ENCODE measurements around the gene PEPD. TPM values are rescaled to one million over a fixed set of nuclear protein-coding genes. Genes with fewer than 3 reads are reported as not detected.
A peak's percentile ranks its signal among the peaks of the same experiment; 100 is the strongest.

The PEPD gene
- total RNA-seq, 1 donor from 2014 or later, result 112 TPM

DNA sequence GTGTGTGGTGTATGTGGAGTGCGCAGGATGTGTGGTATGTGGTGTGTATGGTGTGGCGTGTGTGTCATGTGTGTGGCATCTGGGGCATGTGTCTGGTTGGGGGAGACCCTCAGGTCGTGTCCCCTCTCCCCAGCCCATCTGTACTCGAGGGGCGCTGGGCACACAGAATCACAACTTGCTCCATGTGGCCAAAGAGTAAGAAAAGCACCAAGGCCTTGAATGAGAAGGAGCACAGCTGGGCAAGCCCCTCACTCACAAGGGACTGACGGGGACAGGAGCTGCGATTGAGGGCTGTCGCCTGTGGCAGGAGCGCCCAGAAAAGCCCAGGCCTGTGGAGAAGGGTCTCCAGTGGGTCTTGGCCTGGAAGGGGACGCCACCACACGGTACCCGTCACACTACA, 62.8 kb downstream of the PEPD start:
- Histone ChIP-seq H3K27ac (no peak overlapping the region), H3K36me3 (peaks cover under 1 to 18% of the 10 kb centered on the region in 2 donors), H3K9me3 (no peaks in the 10 kb centered on the region), H3K4me1 (no peaks in the 10 kb centered on the region), H3K27me3 (no peaks in the 10 kb centered on the region), H3K4me3 (no peak overlapping the region)
- peak in 1 of 2 donors; percentile 33 for DNase-seq (ENCODE audit: low spot score in 2 of 2)
- intact Hi-C loops (cut with DNase I), result no loop called here
- TF ChIP-seq, protein P1, sequence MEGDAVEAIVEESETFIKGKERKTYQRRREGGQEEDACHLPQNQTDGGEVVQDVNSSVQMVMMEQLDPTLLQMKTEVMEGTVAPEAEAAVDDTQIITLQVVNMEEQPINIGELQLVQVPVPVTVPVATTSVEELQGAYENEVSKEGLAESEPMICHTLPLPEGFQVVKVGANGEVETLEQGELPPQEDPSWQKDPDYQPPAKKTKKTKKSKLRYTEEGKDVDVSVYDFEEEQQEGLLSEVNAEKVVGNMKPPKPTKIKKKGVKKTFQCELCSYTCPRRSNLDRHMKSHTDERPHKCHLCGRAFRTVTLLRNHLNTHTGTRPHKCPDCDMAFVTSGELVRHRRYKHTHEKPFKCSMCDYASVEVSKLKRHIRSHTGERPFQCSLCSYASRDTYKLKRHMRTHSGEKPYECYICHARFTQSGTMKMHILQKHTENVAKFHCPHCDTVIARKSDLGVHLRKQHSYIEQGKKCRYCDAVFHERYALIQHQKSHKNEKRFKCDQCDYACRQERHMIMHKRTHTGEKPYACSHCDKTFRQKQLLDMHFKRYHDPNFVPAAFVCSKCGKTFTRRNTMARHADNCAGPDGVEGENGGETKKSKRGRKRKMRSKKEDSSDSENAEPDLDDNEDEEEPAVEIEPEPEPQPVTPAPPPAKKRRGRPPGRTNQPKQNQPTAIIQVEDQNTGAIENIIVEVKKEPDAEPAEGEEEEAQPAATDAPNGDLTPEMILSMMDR (IDR thresholded peaks at IDR 0.05), result no peak

DNA sequence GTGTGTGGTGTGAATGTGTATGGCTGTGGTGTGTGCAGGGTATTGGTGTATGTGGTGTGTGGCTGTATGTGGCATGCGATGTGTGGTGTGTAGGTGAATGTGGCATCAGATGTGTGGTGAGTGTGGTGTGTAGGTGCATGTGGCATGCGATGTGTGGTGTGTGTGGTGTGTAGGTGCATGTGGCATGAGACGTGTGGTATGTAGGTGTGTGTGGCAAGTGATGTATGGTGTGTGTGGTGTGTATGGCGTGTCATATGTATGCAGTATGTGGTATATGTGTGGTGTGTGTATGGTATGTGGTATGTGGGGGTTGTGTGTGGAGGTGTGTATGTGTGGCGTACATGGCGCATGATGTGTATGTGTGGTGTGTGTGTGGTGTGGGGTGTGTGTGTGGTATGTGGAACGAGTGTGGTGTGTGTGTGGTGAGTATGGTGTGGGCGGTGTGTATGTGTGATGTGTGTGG, 63.4 kb downstream of the PEPD start:
- intact Hi-C loops (cut with DNase I), result no loop called here
- no peak overlapping the region for H3K4me3 ChIP-seq
- no peak overlapping the region for H3K27ac ChIP-seq
- no peaks in the 10 kb centered on the region for H3K9me3 ChIP-seq
- H3K4me1 ChIP-seq, result no peaks in the 10 kb centered on the region
- peaks cover 0 to 14% of the 10 kb centered on the region in 2 donors for H3K36me3 ChIP-seq
- TF ChIP-seq, protein P1 (IDR thresholded peaks at IDR 0.05), result no peak
- DNase-seq (ENCODE audit: low spot score in 2 of 2), result peak in 1 of 2 donors; percentile 15
- no peaks in the 10 kb centered on the region for H3K27me3 ChIP-seq

DNA sequence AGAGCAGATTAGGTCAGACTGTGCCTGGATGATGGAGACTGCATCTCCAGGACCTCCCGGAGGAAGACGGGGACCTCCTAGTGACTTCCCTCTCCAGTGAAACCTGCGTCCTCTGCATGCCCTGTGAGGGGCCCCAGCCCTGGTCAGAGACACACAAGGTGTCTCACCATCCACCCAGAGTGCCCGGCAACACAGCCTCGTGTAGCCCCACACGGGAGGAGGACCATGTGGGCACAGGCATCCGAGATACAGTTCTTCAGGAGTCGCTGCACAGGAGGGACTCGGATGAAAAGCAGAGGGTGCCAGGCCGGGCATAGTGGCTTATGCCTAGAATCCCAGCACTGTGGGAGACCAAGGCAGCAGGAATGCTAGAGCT, 64.8 kb downstream of the PEPD start:
- no peak overlapping the region for H3K27ac ChIP-seq
- no peak for DNase-seq (ENCODE audit: low spot score in 2 of 2)
- no peak overlapping the region for H3K4me3 ChIP-seq
- no peaks in the 10 kb centered on the region for H3K4me1 ChIP-seq
- no peaks in the 10 kb centered on the region for H3K27me3 ChIP-seq
- TF ChIP-seq, protein P1 (IDR thresholded peaks at IDR 0.05), result no peak
- H3K36me3 ChIP-seq, result peaks cover 0 to 1% of the 10 kb centered on the region in 2 donors
- no peaks in the 10 kb centered on the region for H3K9me3 ChIP-seq
- intact Hi-C loops (cut with DNase I), result no loop called here

DNA sequence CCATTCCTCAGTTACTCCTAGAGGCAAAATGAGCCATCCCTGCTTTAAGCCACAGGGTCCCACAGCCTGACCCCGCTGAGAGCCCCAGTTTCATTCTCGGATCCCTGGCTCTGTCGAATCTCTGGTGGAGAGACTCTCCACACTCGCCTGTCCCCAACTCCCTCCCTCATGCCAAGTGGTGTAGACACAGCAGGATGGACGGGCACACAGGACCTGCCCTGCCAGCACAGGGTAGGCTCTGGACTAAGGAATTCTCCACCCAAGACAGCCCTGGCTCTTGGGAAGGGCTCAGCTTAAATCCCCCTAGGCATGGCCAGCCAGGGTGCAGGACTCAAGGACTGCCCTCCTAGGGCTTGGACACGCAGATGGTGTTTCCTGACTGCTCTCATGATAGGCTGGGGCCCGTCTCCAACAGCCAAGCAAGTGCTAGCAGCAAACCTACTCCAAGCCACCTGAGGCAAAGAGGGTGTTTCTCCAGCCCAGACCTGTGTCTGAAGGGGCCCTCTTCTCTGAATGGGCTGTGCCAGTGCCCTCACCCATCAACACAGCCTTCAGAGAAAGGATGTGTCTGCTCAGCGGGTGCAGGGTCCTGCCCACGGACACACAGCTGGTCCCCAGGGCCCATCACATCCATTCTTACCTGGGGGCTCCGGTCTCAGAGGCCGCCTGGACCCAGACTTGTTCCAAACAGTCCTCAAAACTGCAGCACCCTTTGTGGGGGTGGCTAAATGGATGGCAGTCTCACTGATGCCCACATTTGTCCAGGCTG, 65.3 kb downstream of the PEPD start:
- Histone ChIP-seq H3K4me1 (no peaks in the 10 kb centered on the region), H3K9me3 (no peaks in the 10 kb centered on the region), H3K36me3 (no peaks in the 10 kb centered on the region), H3K27me3 (no peaks in the 10 kb centered on the region), H3K27ac (no peak overlapping the region), H3K4me3 (no peak overlapping the region)
- intact Hi-C loops (cut with DNase I), result no loop called here
- DNase-seq (ENCODE audit: low spot score in 2 of 2), result no peak
- TF ChIP-seq, protein P1 (IDR thresholded peaks at IDR 0.05), result no peak

DNA sequence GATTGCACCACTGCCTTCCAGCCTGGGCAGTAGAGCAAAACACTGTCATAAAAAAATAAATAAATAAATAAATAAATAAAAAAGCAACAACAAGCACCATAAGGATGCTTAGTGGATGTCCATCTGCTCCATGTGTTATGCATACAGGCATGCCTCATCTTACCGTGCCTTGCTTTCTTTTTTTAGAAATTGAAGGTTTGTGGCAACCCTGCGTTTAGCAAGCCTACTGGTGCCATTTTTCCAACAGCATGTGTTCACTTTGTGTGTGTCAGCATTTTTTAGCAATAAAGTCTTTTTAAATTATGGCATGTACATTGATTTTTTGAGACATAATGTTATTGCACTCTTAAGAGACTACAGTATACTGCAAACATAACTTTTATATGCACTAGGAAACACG, 68.3 kb downstream of the PEPD start:
- DNase-seq (ENCODE audit: low spot score in 2 of 2), result no peak
- H3K27ac ChIP-seq, result no peak overlapping the region
- no peaks in the 10 kb centered on the region for H3K27me3 ChIP-seq
- TF ChIP-seq, protein P1 (IDR thresholded peaks at IDR 0.05), result no peak
- peaks cover 0 to 4% of the 10 kb centered on the region in 2 donors for H3K36me3 ChIP-seq
- intact Hi-C loops (cut with DNase I), result no loop called here
- no peak overlapping the region for H3K4me3 ChIP-seq
- no peaks in the 10 kb centered on the region for H3K9me3 ChIP-seq
- H3K4me1 ChIP-seq, result no peaks in the 10 kb centered on the region
